Measurements from ENCODE around the gene MAP3K2.

Gene MAP3K2

DNA sequence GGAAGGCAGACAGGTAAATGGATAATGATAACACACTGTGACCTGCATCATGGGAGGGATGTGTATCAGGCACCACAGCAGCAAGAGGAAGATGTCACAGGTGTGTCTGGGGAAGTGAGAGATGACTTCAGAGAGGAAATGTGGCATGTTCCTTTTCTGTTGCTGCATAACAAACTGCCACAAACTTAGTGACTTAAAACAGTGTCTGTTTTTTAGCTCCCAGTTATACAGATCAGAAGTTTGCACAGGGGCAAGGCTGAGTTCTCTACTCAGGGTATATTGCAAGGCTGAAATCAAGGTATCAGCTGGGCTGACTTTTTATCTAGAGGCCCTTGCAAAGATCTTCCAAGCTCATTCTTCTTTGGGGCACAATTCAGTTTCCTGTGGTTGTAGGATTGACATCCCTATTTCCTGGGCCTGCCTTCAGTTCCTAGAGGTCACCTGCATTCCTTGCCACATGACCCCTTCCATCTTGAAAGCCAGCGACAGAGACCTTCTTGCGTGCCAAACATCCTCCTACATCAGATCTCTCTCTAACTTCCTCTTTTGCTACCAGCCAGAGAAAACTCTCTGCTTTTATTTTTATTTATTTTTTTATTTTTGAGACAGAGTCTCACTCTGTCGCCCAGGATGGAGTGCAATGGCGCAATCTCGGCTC is 2.1 kb upstream of the MAP3K2 start:
- peak overlapping the region in 9 of 21 experiments; percentile 12 to 100 (median 74) for H3K27ac ChIP-seq
- H3K4me3 ChIP-seq = no peak overlapping the region

DNA sequence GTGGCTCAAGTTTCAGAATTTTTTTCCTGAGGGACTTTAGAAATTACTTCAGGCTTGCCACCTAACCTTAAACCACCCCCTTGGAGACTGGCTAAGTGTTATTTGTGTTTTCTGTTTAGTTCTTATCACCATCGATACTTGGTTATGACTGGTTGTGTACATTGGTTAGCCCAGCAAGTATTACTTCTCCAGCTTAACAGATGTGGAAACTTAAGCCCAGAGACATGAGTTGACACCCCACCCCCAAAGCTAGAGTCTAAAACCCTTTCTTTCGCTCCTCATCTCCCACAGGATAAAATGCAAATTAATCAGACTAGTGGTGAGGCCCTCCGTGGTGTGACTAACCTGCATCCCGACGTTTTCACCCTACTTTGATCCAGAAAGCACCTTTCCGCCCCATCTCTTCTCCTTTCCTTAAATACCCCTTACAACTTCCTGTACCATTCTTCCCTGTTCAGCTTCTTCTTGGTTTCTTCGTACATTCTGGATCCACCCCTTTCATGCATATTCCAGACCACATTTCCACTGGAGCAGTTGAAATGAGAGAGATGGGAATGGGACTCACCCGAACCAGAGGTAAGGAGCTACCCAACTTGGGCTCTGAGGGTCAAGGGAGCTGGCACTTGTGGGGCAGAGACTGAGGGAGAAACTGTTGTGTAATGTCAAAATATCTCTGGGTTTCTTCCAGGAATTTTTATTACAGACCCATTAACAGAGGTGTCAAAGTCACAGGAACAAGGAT is 819 bp upstream of the MAP3K2 start:
- H3K4me3 ChIP-seq = peak overlapping the region; percentile 65 to 94 (median 92)

DNA sequence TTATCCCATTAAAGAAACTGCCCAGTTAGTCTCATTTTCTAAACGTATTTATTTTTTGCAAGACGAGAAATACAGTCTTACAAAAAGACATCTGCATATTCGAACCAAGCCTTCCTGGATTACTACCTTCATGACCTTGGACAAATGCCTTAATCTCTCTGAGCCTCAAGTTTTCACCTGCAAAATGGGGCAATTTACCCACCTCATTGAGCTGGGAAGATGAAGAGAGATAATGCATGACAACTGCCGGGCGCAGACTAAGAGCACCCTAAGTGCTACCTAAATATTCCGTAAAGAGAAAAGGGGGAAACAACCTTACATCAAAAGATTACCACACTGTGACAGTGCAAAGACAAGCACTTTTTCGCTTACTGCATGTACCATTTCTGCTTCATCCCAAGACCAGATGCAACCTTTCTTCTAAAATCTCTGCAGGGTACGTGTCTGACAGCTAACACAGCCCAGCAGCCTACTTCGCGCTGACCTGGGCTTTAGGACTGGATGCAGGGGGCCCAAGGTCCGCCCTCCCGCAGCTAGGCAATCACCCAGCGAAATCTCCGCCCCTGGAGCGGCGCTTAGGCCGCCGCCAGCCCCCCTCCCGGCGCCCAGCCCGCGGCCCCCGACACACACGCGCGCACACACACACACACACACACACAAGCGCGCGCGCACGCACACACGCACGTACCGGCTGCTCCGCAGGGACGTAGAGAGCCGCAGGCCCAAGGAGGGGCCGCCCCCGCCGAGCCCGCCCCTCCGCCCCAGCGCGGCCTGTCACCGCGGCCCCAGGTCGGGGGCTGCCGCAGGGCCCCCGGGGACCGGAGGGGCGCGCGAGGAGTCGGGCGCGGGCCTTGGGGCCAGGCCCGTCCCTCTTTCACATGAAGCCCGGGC is 766 bp downstream of the MAP3K2 start:
- peak overlapping the region; percentile 65 to 94 (median 92) for H3K4me3 ChIP-seq
- peak overlapping the region; percentile 99 to 100 (median 100) for H3K27ac ChIP-seq

More for the DNA sequence above, 819 bp upstream of the MAP3K2 start:
- peak overlapping the region; percentile 52 to 100 (median 99) for H3K27ac ChIP-seq

DNA sequence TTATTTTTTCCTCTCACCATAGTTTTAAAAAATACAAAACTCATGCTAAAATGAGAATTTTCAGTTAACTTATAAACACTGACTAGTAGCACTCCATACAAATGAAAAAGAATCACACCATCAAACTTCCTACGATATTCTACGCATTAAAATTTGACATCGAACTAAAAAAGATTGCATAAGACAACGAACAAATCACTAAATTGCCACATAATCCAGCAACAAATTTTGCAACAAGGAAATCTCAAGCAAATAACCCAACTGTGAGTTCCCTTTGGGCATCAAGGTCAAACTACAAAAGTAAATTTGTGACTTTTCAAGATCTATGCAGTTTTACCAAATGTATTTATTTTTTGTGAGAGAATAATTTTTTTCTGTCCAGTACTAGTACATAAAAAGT is 1.5 kb downstream of the MAP3K2 start:
- peak overlapping the region in 9 of 21 experiments; percentile 99 to 100 (median 100) for H3K27ac ChIP-seq
- H3K4me3 ChIP-seq = peak overlapping the region; percentile 65 to 94 (median 92)

GRCh38 chr2:127384529-127384928 is 3.2 kb downstream of the MAP3K2 start:
- H3K4me3 ChIP-seq = no peak overlapping the region
- H3K27ac ChIP-seq = no peak overlapping the region

- no peak overlapping the region for H3K4me3 ChIP-seq
- H3K27ac ChIP-seq = no peak overlapping the region
Measured at GRCh38 chr2:127382831-127383230, 4.9 kb downstream of the MAP3K2 start.

DNA sequence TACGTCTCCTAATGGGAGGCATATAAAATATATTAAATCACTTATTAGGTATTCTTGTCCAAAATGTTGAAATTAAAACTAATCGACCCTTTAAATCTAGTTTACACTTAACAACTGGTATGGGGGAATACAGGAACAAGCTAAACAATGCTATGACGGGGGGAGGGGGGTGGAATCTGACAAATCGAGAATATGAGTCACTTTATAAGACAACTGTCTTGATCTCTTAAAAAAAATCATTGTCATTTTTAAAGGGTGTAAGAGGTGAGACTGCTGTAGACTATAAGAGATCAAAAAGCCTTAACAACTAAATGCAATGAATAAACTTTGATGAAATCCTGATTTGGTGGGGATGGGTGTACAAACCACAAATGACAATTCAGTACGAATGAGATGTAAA is 6.0 kb downstream of the MAP3K2 start:
- H3K4me3 ChIP-seq = no peak overlapping the region
- no peak overlapping the region for H3K27ac ChIP-seq

GRCh38 chr2:127379712-127380355 is 7.9 kb downstream of the MAP3K2 start:
- Histone ChIP-seq H3K4me3 (no peak overlapping the region), H3K27ac (no peak overlapping the region)

- H3K27ac ChIP-seq = no peak overlapping the region
- H3K4me3 ChIP-seq = no peak overlapping the region
Measured at GRCh38 chr2:127378720-127379119, 9.1 kb downstream of the MAP3K2 start.

- Histone ChIP-seq H3K27ac (peak overlapping the region in 1 of 21 experiments; percentile 6), H3K4me3 (no peak overlapping the region)
Measured at GRCh38 chr2:127377262-127377661, 10.5 kb downstream of the MAP3K2 start.

DNA sequence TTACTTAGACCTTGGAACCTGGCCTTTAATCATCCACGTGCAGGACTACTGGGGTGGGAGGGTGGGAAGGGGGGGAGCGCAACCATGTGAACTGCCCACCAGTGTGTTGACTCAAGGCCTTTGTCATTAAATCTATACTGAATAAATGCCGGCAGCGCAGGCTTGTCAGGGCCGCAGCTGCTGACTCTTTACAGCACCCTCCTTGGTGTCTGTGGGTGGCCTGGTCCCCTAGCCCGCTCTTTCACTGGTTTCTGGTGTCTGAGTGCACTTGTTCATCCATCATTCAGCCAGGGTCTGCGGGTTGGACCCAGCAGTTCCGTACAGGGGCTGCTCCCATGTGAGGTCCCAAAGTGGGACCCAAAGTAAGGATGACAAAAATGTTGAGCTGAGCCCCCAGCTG is 11.5 kb downstream of the MAP3K2 start:
- no peak overlapping the region for H3K27ac ChIP-seq
- H3K4me3 ChIP-seq = no peak overlapping the region

DNA sequence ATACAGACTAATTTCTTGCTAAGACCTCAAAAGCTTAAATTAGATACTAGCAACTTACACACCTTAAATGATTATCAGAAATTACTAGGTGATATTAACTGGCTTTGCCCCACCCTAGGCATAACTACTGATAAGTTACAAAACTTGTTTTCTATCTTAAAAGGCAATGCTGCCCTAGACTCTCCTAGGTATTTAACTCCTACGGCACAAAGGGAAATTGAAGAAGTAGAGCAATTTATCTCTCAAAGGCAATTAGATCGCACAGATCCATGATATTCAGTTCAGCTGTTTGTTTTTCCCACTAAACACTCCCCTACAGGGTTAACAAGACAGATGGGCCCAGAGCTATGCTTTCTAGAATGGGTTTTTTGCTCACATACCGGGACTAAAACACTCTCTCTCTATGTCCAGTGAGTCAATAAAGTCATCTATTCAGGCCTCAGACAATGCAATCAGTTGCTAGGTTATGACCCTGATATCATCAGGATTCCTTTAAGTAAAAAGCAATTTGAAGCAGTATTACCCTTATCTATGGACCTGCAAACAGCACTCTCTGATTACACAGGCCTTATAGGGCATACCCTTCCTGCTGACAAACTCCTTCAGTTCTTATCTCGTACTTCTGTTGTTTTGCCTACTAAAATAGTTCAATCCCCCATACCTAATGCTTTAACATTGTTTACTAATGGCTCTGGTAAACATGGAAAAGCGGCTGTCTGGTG is 14.3 kb downstream of the MAP3K2 start:
- Histone ChIP-seq H3K4me3 (no peak overlapping the region), H3K27ac (no peak overlapping the region)

- Histone ChIP-seq H3K4me3 (no peak overlapping the region), H3K27ac (no peak overlapping the region)
Measured at GRCh38 chr2:127371037-127371436, 16.7 kb downstream of the MAP3K2 start.

- H3K27ac ChIP-seq = no peak overlapping the region
- no peak overlapping the region for H3K4me3 ChIP-seq
Measured at GRCh38 chr2:127370010-127370409, 17.8 kb downstream of the MAP3K2 start.

DNA sequence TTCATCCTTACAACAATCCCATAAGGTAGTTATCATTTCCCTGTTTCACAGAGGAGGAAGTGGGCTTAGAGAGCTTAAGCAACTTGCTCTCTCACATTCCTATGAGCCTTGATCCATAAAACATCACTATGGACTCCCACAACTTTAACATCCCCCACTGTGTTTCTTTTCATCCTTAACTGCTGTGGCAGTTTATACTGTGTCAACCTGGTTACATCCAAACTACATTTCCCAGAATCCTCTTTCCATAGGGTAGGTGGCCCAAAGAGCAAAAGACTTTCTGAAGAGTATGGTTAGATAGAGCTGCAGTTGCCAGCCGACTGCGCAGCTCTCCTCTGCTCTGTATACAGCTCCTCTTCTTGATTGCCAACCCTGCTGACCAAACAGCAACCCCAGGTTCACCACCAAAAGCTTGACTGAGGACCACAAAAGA is 22.5 kb downstream of the MAP3K2 start:
- Histone ChIP-seq H3K4me3 (no peak overlapping the region), H3K27ac (no peak overlapping the region)

- no peak overlapping the region for H3K4me3 ChIP-seq
- H3K27ac ChIP-seq = no peak overlapping the region
Measured at GRCh38 chr2:127362971-127363370, 24.8 kb downstream of the MAP3K2 start.

GRCh38 chr2:127361929-127362885 is 25.6 kb downstream of the MAP3K2 start:
- H3K27ac ChIP-seq = no peak overlapping the region
- H3K4me3 ChIP-seq = no peak overlapping the region

- Histone ChIP-seq H3K27ac (no peak overlapping the region), H3K4me3 (no peak overlapping the region)
Measured at GRCh38 chr2:127360242-127360641, 27.5 kb downstream of the MAP3K2 start.
